Activated T-helper 1 cell treated with anti-CD3 and anti-CD28 coated beads, Interleukin-2, amount 50 U/mL, for 16 hours (primary cell): Measurements from ENCODE around the gene ZKSCAN4.

Experiments
- DNase-seq, 2 donors: peaks; one replicate each; pipeline ENCODE4 v3.0.0-alpha.2; 2020; ENCODE audit warnings: low read depth in 1 of 2, low spot score in 1 of 2

ZKSCAN4 gene

DNA sequence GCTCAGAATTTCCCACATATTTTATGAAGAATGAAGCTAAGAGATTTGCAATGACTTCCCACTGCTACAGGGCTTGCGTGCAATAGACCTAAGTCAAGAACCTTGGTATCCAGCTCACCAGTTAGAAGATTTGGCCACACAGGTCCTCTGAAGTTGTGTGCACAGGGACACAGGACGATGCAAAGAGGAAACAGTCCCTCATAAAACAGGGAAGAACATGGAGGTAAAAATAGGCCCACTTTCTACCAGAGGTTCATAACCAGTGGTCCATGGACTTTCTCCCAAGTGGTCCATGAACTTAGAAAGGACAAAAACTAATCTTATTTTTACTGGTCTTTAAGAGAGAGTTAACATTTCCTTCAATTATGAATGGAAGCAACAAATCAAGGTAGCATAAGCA lies 1.3 kb downstream of the ZKSCAN4 start:
- no peak for DNase-seq

DNA sequence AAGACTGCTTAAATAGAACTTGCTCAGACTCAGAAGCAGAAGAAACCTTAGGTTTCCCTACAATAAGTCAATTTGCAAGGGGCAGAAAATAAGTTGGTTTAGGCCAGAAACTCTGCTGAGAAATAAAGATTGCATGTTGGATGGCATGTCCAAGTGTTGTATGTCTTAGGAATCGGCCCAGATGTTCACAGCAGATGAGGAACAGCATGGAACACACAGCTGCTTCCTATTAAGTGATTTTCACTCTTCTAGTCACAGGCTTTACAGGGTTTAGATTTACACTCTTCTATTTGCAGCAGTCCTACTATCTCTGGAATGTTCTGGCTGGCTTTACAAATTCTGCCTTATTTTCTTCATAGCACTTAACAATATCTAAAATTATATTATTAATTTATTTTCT lies 3.2 kb downstream of the ZKSCAN4 start:
- no peak for DNase-seq

DNA sequence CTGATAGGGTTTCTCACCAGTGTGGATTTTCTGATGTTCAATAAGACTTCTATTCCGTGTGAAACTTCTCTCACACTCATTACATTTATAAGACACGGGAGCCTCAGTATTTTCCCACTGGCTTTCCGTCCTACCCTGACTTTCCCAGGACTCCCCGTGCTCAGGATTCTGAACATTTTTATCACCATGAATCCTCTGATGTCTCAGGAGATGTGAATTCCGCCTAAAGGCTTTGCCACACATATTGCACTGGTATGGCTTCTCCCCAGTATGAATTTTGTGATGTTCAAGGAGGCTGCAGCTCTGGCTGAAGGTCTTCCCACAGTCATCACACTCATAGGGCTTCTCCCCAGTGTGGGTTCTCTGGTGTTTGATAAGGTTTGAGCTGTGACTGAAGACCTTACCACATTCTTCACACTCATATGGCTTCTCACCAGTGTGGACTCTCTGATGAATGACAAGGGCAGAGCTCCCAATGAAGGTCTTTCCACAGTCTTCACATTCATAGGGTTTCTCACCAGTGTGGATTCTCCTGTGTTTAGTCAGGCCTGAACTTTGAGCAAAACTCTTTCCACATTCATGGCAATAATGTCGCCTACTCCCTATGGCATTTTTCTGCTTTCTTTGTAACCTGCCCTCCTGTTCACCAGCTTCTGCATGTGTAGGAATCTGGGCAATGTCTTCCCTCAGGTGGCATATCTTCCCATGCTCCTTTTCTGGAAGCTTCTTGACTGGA lies 6.7 kb downstream of the ZKSCAN4 start:
- DNase-seq: no peak

- no peak for DNase-seq
These were observed 8.1 kb downstream of the ZKSCAN4 start for GRCh38 chr6:28243946-28244345.

GRCh38 chr6:28240471-28240870 lies 11.6 kb downstream of the ZKSCAN4 start:
- no peak for DNase-seq

DNA sequence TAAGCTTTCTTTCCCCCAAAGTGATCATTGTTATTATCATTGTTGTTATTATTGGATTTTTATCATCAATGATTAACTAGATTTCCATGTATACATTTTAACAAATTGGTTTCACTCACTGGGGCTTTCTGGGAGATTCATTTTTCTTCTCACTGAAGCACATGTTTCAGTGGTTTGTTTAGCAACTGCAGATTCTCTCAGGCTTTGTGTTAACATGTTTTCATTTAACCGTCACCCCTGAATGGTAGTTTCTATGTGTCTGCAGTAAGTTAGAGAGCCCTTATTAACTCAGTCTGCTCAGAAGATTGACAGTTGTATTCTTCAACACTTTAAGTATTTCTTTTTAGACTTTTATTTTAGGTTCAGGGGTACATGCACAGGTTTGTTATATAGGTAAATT lies 12.4 kb downstream of the ZKSCAN4 start:
- no peak for DNase-seq

DNA sequence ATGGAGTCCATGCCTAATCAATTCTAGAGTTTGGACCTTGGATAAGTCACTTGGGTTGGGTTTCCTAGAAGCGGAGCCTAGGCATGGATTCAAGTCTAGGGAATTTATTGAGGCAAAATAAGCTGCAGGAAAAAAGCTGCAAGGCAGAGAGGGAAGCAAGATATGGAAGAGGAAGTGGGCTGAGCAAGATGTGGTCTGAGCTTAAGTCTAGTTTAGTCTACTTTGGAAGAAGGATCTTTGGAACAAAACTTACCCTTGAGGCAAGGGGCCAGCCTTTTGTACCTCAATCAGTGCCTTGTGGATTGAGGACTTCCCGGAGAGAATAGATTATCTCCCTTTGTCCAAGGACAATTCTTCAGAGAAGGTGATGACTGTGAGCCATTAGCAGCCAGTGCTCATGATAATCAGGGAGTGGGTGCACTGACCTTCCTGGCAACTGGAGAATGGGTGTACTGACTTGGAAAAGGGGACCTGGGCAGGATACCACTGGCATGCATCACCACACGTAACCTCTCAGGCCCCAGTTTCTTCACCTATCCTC lies 16.1 kb downstream of the ZKSCAN4 start:
- no peak for DNase-seq

GRCh38 chr6:28232785-28233184 lies 19.3 kb downstream of the ZKSCAN4 start:
- DNase-seq: no peak

GRCh38 chr6:28226460-28226859 lies 25.6 kb downstream of the ZKSCAN4 start:
- no peak for DNase-seq

GRCh38 chr6:28225056-28225834 lies 26.8 kb downstream of the ZKSCAN4 start, which contains the start of gene ZSCAN9:
Gene ZSCAN9, plus strand, starts transcription at chr6:28225275. Its CDS starts 1,810 bp downstream, at chr6:28227085.
- DNase-seq: no peak

- DNase-seq: no peak
These were observed 27.7 kb downstream of the ZKSCAN4 start for GRCh38 chr6:28224131-28225055.

DNA sequence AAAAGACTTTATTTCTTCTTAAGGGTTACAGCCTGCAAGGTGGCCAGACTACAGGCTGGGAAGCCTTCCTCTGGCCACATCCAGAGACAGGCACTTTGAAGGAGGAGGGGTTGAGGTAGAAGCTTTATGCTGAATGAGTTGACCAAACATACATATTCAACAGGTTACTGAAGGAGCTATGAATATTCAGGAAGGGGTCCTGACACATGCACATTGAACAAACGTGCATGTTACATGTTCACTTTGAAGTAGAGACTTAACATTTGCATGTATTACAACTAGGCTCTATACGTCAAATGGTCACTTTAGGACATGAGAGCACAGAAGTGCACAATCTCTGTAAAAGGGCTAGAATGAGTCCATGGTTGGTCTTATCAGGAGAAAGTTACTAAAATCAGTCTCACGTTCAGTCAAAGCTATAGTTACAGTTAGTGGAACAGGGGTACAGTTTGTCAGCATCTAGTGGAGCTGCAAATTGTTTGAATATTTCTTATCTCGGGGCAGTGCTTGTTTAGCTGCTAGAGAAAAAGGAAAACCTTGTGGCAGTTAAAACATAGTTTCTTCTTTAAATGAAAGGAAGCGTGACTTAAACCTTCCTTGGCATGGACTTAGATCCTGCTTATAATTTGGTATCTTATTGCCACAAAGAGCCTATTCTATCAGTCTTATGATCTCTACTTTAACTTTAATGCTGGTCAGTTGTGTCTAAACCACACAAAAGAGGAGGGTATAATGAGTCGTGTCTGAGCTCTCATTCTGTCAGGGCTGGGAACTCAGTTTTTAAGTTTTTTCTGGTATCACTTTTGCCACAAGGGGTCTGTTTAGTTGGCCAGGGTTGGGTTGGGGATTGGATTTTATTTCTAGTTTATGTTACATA lies 31.6 kb downstream of the ZKSCAN4 start:
- no peak for DNase-seq

DNA sequence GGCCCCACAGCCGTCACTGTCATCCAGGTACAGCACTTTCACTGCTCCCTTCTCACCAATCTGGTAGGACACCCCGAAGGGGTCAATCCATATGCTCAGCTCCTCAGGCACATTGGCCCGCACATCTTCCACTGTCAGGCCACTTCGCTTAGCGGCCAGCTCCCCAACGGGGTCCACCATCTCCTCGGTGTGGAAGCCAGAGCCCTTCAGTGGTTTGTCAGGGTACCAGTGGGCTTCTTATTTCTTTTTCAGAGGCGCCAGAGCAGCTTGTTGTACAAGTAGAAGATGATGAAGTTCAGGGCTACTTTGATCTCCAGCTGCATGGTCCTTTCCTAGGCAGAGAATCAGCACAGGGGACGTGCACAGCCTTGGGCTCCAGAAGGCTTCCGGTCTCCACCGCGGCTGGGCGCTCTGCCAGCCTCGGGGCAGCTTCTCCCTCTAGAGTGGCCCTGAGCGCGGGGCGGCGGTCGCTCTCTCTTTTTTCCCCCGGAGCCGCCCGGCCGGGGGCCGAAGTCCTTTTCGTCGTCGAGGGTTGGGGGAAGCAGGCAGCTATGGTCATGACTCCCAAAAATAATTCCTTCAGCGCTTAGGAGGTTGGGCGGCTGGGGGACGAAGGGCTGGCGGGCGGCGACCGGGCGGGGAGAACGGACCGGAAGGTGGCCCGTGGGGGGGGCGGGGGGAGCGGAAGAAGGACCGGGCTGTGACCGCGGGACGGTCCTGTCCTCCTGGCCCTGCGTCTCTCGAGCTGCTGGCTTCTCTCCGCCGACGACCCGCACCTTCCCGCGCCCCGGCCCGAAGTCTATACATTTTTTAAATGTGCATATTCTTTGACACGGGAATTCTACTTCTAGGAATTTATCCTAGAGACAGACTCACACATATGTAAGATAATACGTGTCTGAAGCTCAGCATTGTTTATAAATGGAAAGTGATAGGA lies 33.5 kb downstream of the ZKSCAN4 start:
- no peak for DNase-seq

GRCh38 chr6:28217890-28218289 lies 34.2 kb downstream of the ZKSCAN4 start:
- no peak for DNase-seq

DNA sequence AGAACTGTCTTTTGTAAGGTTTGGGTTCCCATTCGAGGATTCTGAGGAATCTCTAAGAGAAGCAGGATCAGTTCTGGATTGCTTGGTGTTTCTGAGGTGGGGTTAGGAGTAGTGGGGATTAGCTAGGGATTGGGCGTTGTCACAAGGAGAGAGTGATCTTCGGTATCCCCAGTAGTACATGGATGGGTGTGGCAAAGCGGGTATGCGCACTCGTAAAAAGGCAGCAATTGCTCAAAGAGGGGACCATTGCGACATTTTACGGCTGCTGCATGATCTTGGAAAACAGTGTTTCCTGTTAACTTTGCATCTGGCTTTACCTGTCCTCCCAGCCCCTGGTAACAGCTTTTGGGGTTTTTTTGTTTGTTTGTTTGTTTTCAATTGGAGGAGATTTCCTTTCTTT lies 36.6 kb downstream of the ZKSCAN4 start:
- no peak for DNase-seq

GRCh38 chr6:28213213-28213523 lies 38.9 kb downstream of the ZKSCAN4 start:
- no peak for DNase-seq

DNA sequence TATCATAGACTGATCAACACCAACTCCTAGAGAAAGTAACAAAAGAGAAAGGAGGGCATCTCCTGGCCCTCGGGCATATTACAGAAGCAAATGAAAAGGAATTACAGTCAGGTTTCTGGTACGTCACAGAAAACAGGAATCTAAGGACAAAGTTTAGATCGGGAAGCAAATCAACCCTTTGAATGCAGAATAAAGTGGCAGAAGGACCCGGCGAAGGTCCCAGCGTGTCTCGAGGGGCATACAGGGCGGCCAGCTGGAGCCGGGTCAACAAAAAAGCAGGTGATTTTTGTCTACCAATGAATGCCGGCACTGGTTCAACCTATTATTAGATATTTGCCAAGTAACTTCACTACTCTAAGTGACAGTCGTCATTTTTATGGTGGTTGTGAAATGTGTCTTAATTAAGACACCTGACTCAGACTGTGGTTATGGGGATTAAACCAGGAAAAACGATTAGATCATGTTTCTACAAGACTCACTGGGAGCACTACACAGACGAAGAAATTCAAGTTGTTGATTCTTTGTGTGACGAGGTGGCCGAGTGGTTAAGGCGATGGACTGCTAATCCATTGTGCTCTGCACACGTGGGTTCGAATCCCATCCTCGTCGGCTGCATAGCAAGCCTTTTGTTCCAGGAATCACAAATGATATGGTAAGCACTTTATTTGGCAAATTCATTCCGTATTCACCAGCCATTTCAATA lies 39.4 kb downstream of the ZKSCAN4 start:
- DNase-seq: no peak

DNA sequence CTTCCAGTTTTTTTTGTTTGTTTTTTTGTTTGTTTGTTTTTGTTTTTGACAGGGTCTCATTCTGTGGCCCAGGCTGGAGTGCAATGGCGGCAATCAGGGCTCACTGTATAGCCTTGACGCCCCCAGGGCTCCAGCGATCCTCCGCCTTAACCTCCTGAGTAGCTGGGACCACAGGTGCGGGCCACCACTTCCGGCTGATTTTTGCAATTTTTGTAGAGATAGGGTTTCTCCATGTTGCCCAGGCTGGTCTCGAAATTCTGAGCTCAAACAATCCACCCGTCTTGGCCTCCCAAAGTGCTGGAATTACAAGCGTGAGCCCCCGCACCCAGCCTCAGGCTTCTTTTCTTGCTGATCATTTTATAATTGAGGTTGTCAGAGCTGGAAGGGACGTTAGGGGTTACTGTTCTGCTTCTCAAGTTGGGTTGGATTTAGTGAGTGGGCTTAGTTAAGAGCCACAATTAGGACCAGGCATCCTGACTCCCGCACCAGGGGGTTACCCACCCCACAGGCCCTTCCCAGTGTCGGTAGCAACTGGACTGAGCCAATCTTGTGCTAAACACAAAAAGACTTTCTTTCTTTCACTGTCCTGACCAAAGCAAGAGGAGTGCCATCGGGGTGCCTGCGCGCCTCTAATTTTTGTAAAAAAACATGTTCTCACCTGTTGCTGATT lies 40.1 kb downstream of the ZKSCAN4 start:
- no peak for DNase-seq
